SK-N-MC (cell line): ENCODE results near the gene IFT57.

ENCODE experiments used
- EZH2 ChIP-seq: fragments of 200-600 bp; sonication (generic); IDR thresholded peaks from one replicate; pipeline ENCODE4 v1.6.1; 2017; ENCODE audit warnings: antibody characterized with exemption
- POLR2AphosphoS5 ChIP-seq: IDR thresholded peaks from 2 replicates; pipeline ENCODE4 v1.6.1; 2012; ENCODE audit warnings: mild to moderate bottlenecking, low read depth, low read length, borderline replicate concordance

DNA sequence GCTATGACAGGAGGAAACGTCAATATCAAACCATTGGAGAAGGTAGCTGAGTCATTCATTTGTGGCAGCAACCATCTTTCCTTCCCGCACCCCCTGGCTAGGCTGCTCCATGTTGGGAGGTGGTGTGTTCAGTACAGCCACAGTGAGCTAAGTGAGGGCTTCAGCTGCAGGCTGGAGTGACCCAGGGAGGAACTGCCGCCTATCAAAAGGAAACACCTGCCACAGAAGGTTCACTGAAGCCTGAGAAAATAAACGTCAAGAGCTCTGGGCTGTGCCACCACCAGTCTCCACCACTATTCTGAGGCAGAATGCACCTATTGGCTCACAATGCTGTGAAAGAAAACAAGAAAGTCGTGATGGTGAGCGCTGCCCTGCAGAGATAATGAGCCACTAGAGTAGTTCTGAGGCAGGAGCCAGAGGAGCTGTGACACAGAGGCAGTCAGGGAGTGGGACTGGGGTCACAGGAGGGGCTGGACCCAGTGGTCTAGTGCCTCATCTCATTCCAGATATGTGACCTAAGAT lies 96.6 kb downstream of the IFT57 start:
- TF ChIP-seq POLR2AphosphoS5 = no peak
- TF ChIP-seq EZH2 = no peak
